DOHH2 (cell line): ENCODE results near the gene CYB5B.

ENCODE experiments used
- CTCF ChIP-seq: fragments of 200-600 bp; sonication (generic); IDR thresholded peaks from one replicate; pipeline ENCODE4 v1.5.1; 2014; ENCODE audit warnings: antibody characterized with exemption, mild to moderate bottlenecking, low read depth, low read length; ENCODE audit not compliant: poor library complexity, severe bottlenecking
- EZH2phosphoT487 ChIP-seq: fragments of 200-600 bp; sonication (generic); IDR thresholded peaks from 2 replicates; pipeline ENCODE4 v1.6.1; 2017; ENCODE audit warnings: borderline replicate concordance, mild to moderate bottlenecking, antibody characterized with exemption, low read length, moderate library complexity, mixed read lengths

GRCh38 chr16:69511651-69512050 is 87.2 kb downstream of the CYB5B start:
- TF ChIP-seq CTCF (no peak), EZH2phosphoT487 (no peak)
